Hematopoietic multipotent progenitor cell (in vitro differentiated cells): ENCODE measurements around the gene RFK. TPM values are rescaled to one million over a fixed set of nuclear protein-coding genes. Genes with fewer than 3 reads are reported as not detected.

Source experiments
- DNase-seq, 3 donors: peaks; one replicate each; pipeline ENCODE4 v3.0.0-alpha.2; 2011 to 2015; ENCODE audit warnings: low read depth in 2 of 3, low spot score in 2 of 3
- total RNA-seq: library from RNA; depleted of rRNA; stranded (reverse); fragments of >200 nt; gene quantifications from one replicate; pipeline ENCODE4 v1.2.3, GENCODE V29; 2012

Gene RFK
- total RNA-seq, 1 donor, result 20.7 TPM

GRCh38 chr9:76373173-76373783 is 20.9 kb downstream of the RFK start:
- DNase-seq, result no peak

DNA sequence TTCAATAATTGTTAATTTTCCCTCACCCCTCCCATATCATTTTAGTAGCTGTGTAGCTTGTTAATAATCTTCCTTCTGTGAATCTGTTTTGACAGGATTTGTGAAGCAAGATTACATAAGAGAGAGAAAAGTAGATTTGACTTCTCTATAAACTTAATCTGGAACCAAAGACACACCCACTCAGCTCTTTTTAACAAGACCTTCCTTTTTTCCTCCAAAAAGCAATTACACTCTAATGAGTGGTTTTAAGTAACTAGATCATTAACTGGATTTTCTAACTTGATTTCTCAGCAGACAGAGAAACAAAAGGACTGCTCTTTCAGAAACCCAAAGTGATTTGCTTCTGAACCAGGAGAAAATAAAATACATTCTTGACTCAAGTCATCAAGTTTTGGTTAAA is 21.9 kb downstream of the RFK start:
- DNase-seq, result no peak

DNA sequence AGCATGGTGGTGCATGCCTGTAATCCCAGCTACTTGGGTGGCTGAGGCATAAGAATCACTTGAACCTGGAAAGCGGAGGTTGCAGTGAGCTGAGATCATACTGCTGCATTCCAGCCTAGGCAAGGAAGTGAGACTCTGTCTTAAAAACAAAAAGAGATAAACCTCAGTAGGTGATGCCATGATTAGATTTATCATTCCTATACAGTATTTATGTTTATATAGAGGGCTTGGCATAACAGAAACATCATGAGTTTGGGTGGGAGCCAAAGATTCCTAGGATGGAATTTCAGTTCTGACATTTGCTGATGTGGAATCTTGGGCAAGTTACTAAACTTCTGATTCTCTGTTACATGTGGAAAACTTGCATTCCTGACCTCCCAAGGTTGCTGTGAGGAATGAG is 22.3 kb downstream of the RFK start:
- no peak for DNase-seq

DNA sequence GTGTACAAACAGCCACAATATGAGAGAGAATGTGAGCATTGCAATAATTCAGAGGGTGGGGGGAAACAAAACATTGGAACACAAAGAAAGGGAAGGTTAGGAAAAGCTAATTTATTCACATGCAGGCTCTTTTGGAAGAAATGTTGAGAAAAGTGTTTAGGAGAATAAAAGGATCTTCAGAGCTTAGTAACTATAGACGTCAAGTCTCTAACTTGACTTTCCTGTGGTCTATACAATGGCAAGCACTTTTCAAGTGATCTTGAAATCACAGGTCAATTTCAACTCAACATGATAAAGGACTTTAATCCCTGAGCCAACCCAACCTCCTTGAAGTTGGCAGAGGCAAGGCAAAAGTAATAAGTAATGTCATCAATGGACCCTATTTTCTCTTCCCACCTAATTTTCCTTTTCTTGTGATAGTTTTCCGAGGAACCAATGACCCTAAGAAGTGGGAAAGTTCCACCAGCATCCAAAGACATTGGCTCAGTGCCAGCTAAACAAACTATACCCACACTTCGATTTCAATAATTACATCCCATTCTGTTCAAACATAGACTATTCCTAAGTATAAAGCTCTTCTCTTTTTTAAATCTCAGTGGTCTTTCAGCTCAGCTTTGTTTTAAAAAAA is 23.7 kb downstream of the RFK start:
- DNase-seq, result no peak

DNA sequence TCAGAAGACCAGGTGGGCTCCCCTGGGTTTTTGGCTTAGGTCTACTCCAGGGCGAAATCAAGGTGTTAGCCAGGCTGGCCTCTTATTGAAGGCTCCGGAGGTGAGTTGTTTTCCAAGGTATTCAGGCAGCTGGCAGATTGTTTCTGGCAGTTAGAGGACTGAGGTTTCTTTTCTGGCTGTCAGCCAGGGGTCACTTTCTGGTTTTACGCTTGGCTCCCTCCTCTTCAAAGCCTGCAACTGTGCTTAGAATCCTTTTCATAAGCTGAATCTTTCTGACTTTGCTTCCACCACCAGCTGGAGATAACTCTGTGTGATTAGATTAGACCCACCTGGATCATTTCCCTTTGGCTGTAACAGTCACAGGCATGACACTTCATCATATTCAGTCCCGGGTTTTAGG is 24.6 kb downstream of the RFK start:
- DNase-seq, result peak in 1 of 3 donors; percentile 38

GRCh38 chr9:76366275-76366674 is 28.0 kb downstream of the RFK start:
- no peak for DNase-seq

- DNase-seq, result no peak
Observed at GRCh38 chr9:76365028-76365427, 29.2 kb downstream of the RFK start.

DNA sequence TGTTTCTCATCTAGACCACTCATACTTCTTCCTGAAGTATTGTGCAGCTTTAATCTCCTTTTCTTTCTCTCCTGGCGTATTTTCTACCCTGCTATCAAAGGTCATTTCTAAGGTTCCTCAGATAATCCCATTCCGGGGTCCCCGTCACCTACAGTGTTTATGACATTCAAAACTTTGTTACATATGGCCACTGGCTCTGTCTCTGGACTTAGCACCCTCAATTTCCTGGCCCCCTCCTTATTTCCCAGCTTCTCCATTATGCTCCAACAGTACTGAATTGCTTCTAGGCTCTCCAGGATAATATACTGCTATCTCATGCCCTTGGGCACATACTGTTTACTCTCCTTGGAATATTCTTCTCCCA is 31.2 kb downstream of the RFK start:
- no peak for DNase-seq

- peak in 2 of 3 donors; percentile 9 to 42 for DNase-seq
Observed at GRCh38 chr9:76362332-76363031, 31.7 kb downstream of the RFK start.

- DNase-seq, result no peak
Observed at GRCh38 chr9:76359766-76360165, 34.5 kb downstream of the RFK start.

- DNase-seq, result peak in 2 of 3 donors; percentile 14 to 24
Observed at GRCh38 chr9:76359365-76359764, 34.9 kb downstream of the RFK start.

- no peak for DNase-seq
Observed at GRCh38 chr9:76358628-76359280, 35.5 kb downstream of the RFK start.

DNA sequence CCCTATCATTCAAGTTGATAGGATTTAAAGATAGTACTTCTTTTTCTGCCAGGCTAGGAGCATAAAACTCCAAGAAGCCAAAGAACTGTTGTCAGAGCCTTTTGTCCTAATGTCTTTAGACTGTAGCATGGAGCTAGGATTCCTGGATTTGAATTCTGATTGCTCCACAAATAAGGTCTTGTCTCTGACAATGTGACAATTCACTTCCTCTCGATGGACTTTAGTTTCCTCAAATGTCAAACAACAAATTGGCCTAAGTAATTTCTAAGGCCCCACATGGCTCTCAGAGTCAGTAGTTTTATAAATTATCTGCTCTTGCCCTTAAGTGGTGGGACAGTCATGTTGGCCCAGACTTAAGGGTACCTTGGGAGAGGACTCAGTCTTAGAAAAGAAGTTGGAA is 36.7 kb downstream of the RFK start:
- DNase-seq, result no peak

GRCh38 chr9:76355886-76356285 is 38.3 kb downstream of the RFK start:
- DNase-seq, result no peak

GRCh38 chr9:76354221-76354620 is 40.0 kb downstream of the RFK start:
- DNase-seq, result no peak

DNA sequence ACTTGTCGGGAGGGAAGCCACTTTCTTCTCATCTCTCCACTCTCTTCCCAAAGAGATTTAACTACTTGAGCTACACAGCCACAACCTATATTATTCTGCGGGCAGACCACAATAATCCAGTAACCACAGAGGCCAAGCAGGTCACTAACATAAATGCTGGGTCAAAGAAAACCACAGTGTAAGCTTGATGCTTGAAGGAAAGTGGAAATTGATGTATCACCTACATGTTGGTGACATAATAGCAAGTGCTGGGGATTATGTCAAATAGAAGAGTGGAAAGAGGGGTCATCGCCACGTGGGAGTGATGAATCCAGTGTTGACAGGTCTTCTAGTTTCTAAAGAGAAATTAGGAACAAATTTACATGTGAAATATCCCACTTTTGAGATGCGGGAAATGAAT is 40.9 kb downstream of the RFK start:
- DNase-seq, result no peak

- peak in 2 of 3 donors; percentile 5 to 38 for DNase-seq
Observed at GRCh38 chr9:76352026-76352620, 42.1 kb downstream of the RFK start.

GRCh38 chr9:76351006-76351405 is 43.2 kb downstream of the RFK start:
- DNase-seq, result peak in 1 of 3 donors; percentile 41

GRCh38 chr9:76349865-76350264 is 44.4 kb downstream of the RFK start:
- DNase-seq, result no peak

DNA sequence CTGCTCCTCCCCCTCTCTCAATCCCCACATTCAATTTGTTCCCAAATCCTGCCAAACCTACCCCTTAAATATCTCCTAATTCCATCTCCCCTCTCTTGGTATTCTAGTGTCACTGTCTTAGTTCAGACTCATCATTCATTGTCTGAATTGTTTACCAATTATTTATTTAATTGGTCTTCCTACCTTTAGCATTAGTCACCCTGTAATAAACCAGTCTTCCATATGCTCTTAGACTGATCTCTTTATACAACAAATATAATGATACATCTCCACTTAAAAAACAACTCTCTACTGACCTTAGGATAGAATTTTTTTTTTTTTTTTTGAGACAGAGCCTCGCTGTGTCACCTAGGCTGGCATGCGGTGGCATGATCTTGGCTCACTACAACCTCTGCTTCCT is 51.4 kb downstream of the RFK start:
- no peak for DNase-seq

GRCh38 chr9:76342201-76342600 is 52.0 kb downstream of the RFK start:
- DNase-seq, result no peak
